Measurements from ENCODE around the gene ZNF75A.

The ZNF75A gene

DNA sequence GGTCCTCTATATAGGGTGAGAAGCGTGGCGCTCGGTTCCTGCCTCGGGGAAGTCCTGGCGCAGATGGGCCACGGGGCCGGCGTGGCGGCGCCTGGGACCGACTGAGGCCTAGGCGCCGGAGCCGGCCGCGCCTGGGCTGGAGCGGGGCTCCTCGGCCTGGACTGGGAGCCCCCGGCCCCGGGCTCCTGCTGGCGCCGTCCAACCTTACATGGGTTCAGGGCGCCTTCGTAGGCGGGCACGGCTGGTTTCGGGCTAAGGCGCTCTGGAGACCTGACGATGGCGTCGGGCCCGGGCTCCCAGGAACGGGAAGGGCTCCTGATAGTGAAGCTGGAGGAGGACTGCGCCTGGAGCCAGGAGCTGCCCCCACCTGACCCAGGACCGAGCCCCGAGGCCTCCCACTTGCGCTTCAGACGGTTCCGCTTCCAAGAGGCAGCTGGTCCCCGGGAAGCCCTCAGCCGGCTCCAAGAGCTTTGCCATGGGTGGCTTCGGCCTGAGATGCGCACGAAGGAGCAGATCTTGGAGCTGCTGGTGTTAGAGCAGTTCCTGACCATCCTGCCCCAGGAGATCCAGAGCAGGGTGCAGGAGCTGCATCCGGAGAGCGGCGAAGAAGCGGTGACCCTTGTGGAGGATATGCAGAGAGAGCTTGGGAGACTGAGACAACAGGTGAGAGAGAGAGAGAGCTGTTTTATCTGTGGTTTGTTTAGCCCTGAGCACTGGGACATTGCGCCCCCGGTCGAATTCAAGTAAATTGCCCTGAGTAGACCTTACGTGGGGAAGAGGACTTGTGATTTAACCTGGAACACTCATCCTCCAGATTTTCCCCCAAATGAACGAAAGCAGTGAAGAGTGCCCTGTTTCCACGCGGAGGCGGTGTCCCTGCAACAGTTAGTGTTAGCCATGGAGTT lies 21.5 kb upstream of the ZNF75A start:
- no peak for DNase-seq
- H3K27ac ChIP-seq: peak overlapping the region; percentile 98
- peak overlapping the region; percentile 89 for H3K4me3 ChIP-seq (ENCODE audit: low read depth, low read length)
- no peaks in the 10 kb centered on the region for H3K27me3 ChIP-seq (replicated peaks)
- TF ChIP-seq, protein P1, sequence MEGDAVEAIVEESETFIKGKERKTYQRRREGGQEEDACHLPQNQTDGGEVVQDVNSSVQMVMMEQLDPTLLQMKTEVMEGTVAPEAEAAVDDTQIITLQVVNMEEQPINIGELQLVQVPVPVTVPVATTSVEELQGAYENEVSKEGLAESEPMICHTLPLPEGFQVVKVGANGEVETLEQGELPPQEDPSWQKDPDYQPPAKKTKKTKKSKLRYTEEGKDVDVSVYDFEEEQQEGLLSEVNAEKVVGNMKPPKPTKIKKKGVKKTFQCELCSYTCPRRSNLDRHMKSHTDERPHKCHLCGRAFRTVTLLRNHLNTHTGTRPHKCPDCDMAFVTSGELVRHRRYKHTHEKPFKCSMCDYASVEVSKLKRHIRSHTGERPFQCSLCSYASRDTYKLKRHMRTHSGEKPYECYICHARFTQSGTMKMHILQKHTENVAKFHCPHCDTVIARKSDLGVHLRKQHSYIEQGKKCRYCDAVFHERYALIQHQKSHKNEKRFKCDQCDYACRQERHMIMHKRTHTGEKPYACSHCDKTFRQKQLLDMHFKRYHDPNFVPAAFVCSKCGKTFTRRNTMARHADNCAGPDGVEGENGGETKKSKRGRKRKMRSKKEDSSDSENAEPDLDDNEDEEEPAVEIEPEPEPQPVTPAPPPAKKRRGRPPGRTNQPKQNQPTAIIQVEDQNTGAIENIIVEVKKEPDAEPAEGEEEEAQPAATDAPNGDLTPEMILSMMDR (IDR thresholded peaks at IDR 0.05; ENCODE audit: low read depth, low read length, missing control alignments): no peak
- peaks cover 11% of the 10 kb centered on the region for H3K36me3 ChIP-seq (replicated peaks)
- in situ Hi-C loops (cut with HindIII; ENCODE audit: low pct_ligation_motif_present, low sequenced_read_pairs): no loop called here

DNA sequence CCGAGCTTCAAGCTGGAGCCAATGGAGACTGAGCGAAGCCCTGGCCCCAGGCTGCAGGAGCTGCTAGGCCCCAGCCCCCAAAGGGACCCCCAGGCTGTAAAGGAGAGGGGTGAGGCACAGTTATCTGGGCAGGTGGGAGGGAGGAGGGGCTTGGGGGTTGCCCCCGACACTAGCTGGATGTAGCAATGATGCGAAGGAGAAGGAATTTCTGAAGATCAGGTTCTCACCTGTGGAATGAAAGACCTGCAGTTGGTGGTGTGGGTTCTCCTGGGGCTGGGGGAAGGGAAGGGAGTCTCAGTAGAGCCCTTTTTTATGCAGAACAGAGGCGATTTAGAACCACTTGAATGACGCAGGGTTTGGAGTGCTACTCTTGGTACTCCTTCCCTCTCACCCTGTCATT lies 20.2 kb upstream of the ZNF75A start:
- no peak overlapping the region for H3K27ac ChIP-seq
- in situ Hi-C loops (cut with HindIII; ENCODE audit: low pct_ligation_motif_present, low sequenced_read_pairs): no loop called here
- no peak for DNase-seq
- no peaks in the 10 kb centered on the region for H3K27me3 ChIP-seq (replicated peaks)
- TF ChIP-seq, protein P1 (IDR thresholded peaks at IDR 0.05; ENCODE audit: low read depth, low read length, missing control alignments): no peak
- H3K36me3 ChIP-seq (replicated peaks): peaks cover 25% of the 10 kb centered on the region
- peak overlapping the region; percentile 89 for H3K4me3 ChIP-seq (ENCODE audit: low read depth, low read length)

DNA sequence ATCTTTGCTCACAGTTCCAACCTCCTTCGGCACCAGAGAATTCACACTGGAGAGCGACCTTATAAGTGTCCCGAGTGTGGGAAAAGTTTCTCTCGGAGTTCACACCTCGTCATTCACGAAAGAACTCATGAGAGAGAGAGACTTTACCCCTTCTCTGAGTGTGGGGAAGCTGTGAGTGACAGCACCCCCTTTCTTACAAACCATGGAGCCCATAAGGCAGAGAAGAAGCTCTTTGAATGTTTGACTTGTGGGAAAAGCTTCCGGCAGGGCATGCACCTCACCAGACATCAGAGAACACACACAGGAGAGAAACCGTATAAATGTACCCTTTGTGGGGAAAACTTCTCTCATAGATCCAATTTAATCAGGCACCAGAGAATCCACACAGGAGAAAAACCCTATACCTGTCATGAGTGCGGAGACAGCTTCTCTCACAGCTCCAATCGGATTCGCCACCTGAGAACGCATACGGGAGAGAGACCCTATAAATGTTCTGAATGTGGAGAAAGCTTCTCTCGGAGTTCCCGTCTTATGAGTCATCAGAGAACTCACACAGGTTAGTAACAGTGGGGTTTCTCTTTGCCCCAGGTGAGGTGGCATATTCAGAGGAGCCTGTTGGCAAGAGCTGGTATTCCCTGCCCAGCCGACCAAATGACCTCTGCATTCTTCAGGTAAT lies 15.2 kb upstream of the ZNF75A start:
- in situ Hi-C loops (cut with HindIII; ENCODE audit: low pct_ligation_motif_present, low sequenced_read_pairs): no loop called here
- no peak overlapping the region for H3K4me3 ChIP-seq (ENCODE audit: low read depth, low read length)
- TF ChIP-seq, protein P1 (IDR thresholded peaks at IDR 0.05; ENCODE audit: low read depth, low read length, missing control alignments): no peak
- no peaks in the 10 kb centered on the region for H3K27me3 ChIP-seq (replicated peaks)
- peaks cover 55% of the 10 kb centered on the region for H3K36me3 ChIP-seq (replicated peaks)
- no peak for DNase-seq
- H3K27ac ChIP-seq: no peak overlapping the region

DNA sequence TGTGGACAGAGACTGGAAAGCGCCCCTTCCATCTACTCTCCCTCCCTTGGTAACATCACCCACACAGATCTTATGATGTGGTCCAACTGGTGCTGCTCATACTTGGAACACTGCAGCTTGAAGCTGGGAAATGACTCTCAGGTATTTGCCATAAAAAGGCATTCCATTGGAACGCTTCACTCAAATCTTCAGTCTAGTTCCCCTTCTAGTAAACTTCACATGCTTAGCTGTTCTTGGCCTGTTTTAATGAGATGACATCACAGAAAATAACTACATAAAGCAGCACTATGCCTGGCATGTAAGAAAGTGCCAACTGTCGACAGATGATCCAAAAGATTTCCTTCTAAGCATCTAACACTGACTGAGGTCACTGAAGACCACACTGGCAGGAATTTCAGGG lies 12.7 kb upstream of the ZNF75A start:
- H3K36me3 ChIP-seq (replicated peaks): peaks cover 53% of the 10 kb centered on the region
- in situ Hi-C loops (cut with HindIII; ENCODE audit: low pct_ligation_motif_present, low sequenced_read_pairs): no loop called here
- no peak for DNase-seq
- no peak overlapping the region for H3K27ac ChIP-seq
- H3K27me3 ChIP-seq (replicated peaks): no peaks in the 10 kb centered on the region
- TF ChIP-seq, protein P1 (IDR thresholded peaks at IDR 0.05; ENCODE audit: low read depth, low read length, missing control alignments): no peak
- no peak overlapping the region for H3K4me3 ChIP-seq (ENCODE audit: low read depth, low read length)

DNA sequence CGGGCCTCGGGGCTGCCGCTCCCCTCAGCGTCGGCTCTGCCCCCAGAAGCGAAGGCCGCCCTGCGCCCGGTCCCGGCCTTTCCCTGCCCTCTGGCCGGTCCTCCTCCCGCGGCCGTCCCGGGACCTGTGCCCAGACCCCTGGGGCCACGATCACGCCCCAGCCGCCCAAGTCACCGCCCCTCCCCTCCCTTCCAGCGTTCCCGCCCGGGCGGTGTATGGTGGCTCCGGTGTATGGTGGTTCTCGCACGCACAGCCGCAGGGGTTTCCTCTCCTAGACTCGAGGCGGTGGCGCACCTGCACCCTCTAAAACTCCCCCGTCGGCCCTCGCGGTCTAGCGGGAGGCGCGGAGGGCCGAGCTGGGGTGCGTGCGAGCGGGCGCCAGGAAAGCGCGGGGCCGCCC lies 10.1 kb upstream of the ZNF75A start:
- no peak overlapping the region for H3K27ac ChIP-seq
- no peak for DNase-seq
- no peaks in the 10 kb centered on the region for H3K27me3 ChIP-seq (replicated peaks)
- in situ Hi-C loops (cut with HindIII; ENCODE audit: low pct_ligation_motif_present, low sequenced_read_pairs): no loop called here
- H3K4me3 ChIP-seq (ENCODE audit: low read depth, low read length): no peak overlapping the region
- peaks cover 40% of the 10 kb centered on the region for H3K36me3 ChIP-seq (replicated peaks)
- TF ChIP-seq, protein P1 (IDR thresholded peaks at IDR 0.05; ENCODE audit: low read depth, low read length, missing control alignments): no peak

Measured in brain microvascular endothelial cell (primary cell).